Uterus (tissue), 4 donors: ENCODE measurements around the gene TIMM50. TPM values are rescaled to one million over a fixed set of nuclear protein-coding genes. Genes with fewer than 3 reads are reported as not detected.

ENCODE experiments used
- DNase-seq, 2 donors: peaks; one replicate each; pipeline ENCODE4 v3.0.0-alpha.2; 2019 to 2020
- H3K27ac ChIP-seq, 2 donors: fragments of 200-600 bp; sonication (generic); 1 replicate in 1 of 2; 2 replicates in 1 of 2; pipeline ENCODE4 v1.5.1; 2016 to 2018
- H3K27me3 ChIP-seq, 2 donors: fragments of 200-600 bp; sonication (generic); one replicate each; pipeline ENCODE4 v1.5.1; 2018 to 2019; ENCODE audit warnings: control low read depth in 1 of 2
- H3K36me3 ChIP-seq, 2 donors: fragments of 200-600 bp; sonication (generic); one replicate each; pipeline ENCODE4 v1.5.1; 2019; ENCODE audit warnings: control low read depth in 1 of 2
- H3K4me1 ChIP-seq, 2 donors: fragments of 200-600 bp; sonication (generic); one replicate each; pipeline ENCODE4 v1.5.1; 2018 to 2019; ENCODE audit warnings: control low read depth in 1 of 2
- H3K4me3 ChIP-seq, 2 donors: fragments of 200-600 bp; sonication (generic); 1 replicate in 1 of 2; 2 replicates in 1 of 2; pipeline ENCODE4 v1.5.1; 2018 to 2019; ENCODE audit warnings: mild to moderate bottlenecking in 1 of 2
- H3K9me3 ChIP-seq, 2 donors: fragments of 200-600 bp; sonication (generic); one replicate each; pipeline ENCODE4 v1.5.1; 2019; ENCODE audit warnings: control low read depth in 1 of 2
- CTCF ChIP-seq, 4 experiments: fragments of 200-600 bp in 2 of 4; fragments of 450-650 bp in 2 of 4; sonication (generic) in 2 of 4; IDR thresholded peaks; one replicate each; pipeline ENCODE4 v1.5.1; 2016 to 2019; ENCODE audit warnings: antibody characterized with exemption in 4 of 4, mild to moderate bottlenecking in 2 of 4, moderate library complexity in 1 of 4
- POLR2A ChIP-seq, 2 donors: fragments of 450-650 bp; IDR thresholded peaks; one replicate each; pipeline ENCODE4 v1.6.1; 2016; ENCODE audit warnings: antibody characterized with exemption in 2 of 2, mild to moderate bottlenecking in 1 of 2, moderate library complexity in 1 of 2
- intact Hi-C: fragments of 100-400 bp; cut with DNase I; formaldehyde crosslinking; loops from one replicate; pipeline ENCODE4 v1.15.1; 2023; ENCODE audit warnings: low total_unique reads
- total RNA-seq, 4 donors: library from RNA; depleted of rRNA in 3 of 4; stranded (reverse); fragments of >200 nt in 3 of 4; gene quantifications; one replicate each; pipeline versions ENCODE4 v1.1.0 to v1.2.4, GENCODE V29; 2014 to 2023
- donor health status: DM: yes; HTN: yes; CAD: no.

The TIMM50 gene
- total RNA-seq, 4 donors from 2014 or later = 21.0 to 48.6 (median 28.5) TPM

- Histone ChIP-seq H3K27me3 (peaks cover 11 to 28% of the 10 kb centered on the region in 2 donors), H3K4me3 (peak within 1 kb of the TSS; percentile 9 to 15), H3K4me1 (peaks cover 0 to 10% of the 10 kb centered on the region in 2 donors), H3K36me3 (no peaks in the 10 kb centered on the region), H3K27ac (no peak within 1 kb of the TSS), H3K9me3 (no peaks in the 10 kb centered on the region)
- TF ChIP-seq POLR2A (IDR thresholded peaks at IDR 0.05) (no peak), CTCF (IDR thresholded peaks at IDR 0.05) (no peak)
- DNase-seq = no peak
- intact Hi-C loops = no loop called here
Observed at GRCh38 chr19:39514840-39515550, 34.4 kb downstream of the TIMM50 start, which contains the start of gene SELENOV. SELENOV (plus strand) TSS chr19:39515139; CDS start chr19:39515213, 74 bp downstream.

GRCh38 chr19:39515551-39516191, 35.0 kb downstream of the TIMM50 start:
- H3K27me3 ChIP-seq = peaks cover 11 to 28% of the 10 kb centered on the region in 2 donors
- H3K4me1 ChIP-seq = peaks cover 0 to 10% of the 10 kb centered on the region in 2 donors
- H3K27ac ChIP-seq = no peak overlapping the region
- H3K36me3 ChIP-seq = no peaks in the 10 kb centered on the region
- intact Hi-C loops = no loop called here
- H3K9me3 ChIP-seq = no peaks in the 10 kb centered on the region
- TF ChIP-seq CTCF (IDR thresholded peaks at IDR 0.05) (no peak), POLR2A (IDR thresholded peaks at IDR 0.05) (no peak)
- DNase-seq = no peak
- H3K4me3 ChIP-seq = peak overlapping the region; percentile 9 to 15

GRCh38 chr19:39516270-39516669, 35.6 kb downstream of the TIMM50 start:
- peaks cover 11 to 28% of the 10 kb centered on the region in 2 donors for H3K27me3 ChIP-seq
- no peak overlapping the region for H3K27ac ChIP-seq
- no peak for DNase-seq
- peaks cover 0 to 10% of the 10 kb centered on the region in 2 donors for H3K4me1 ChIP-seq
- TF ChIP-seq POLR2A (IDR thresholded peaks at IDR 0.05) = no peak
- TF ChIP-seq CTCF (IDR thresholded peaks at IDR 0.05) = no peak
- no peak overlapping the region for H3K4me3 ChIP-seq
- no peaks in the 10 kb centered on the region for H3K36me3 ChIP-seq
- H3K9me3 ChIP-seq = no peaks in the 10 kb centered on the region
- intact Hi-C loops = no loop called here

GRCh38 chr19:39517432-39517831, 36.8 kb downstream of the TIMM50 start:
- intact Hi-C loops = no loop called here
- H3K27ac ChIP-seq = no peak overlapping the region
- no peak for DNase-seq
- no peak overlapping the region for H3K4me3 ChIP-seq
- peaks cover 0 to 10% of the 10 kb centered on the region in 2 donors for H3K4me1 ChIP-seq
- peaks cover 11 to 27% of the 10 kb centered on the region in 2 donors for H3K27me3 ChIP-seq
- H3K36me3 ChIP-seq = no peaks in the 10 kb centered on the region
- no peak for TF ChIP-seq POLR2A (IDR thresholded peaks at IDR 0.05)
- TF ChIP-seq CTCF (IDR thresholded peaks at IDR 0.05) = no peak
- no peaks in the 10 kb centered on the region for H3K9me3 ChIP-seq

- Histone ChIP-seq H3K27me3 (peaks cover 11 to 22% of the 10 kb centered on the region in 2 donors), H3K36me3 (no peaks in the 10 kb centered on the region), H3K4me3 (no peak overlapping the region), H3K4me1 (peaks cover 0 to 10% of the 10 kb centered on the region in 2 donors), H3K9me3 (no peaks in the 10 kb centered on the region), H3K27ac (no peak overlapping the region)
- no peak for DNase-seq
- intact Hi-C loops = no loop called here
- no peak for TF ChIP-seq POLR2A (IDR thresholded peaks at IDR 0.05)
- TF ChIP-seq CTCF (IDR thresholded peaks at IDR 0.05) = no peak
Observed at GRCh38 chr19:39518458-39518857, 37.8 kb downstream of the TIMM50 start.
